HL-60 (cell line): Measurements from ENCODE around the gene GLMP.

Experiments
- DNase-seq, 2 experiments: peaks; one replicate each; pipeline ENCODE4 v3.0.0-alpha.2; 2010 to 2020; ENCODE audit warnings: low read depth in 1 of 2, low spot score in 1 of 2
- H3K27ac ChIP-seq: fragments of 250-450 bp; sonication (Bioruptor Pico); replicated peaks from 2 replicates; pipeline ENCODE4 v1.5.1; 2020; ENCODE audit warnings: mild to moderate bottlenecking, moderate library complexity
- H3K27me3 ChIP-seq: fragments of 250-450 bp; sonication (Bioruptor Pico); 2 replicates; pipeline ENCODE4 v1.5.1; 2021; ENCODE audit warnings: mild to moderate bottlenecking, moderate library complexity; ENCODE audit not compliant: insufficient read depth, poor library complexity, severe bottlenecking
- H3K4me3 ChIP-seq: replicated peaks from 2 replicates; pipeline ENCODE4 v1.5.1; 2011; ENCODE audit warnings: mild to moderate bottlenecking, control low read depth, low read length; ENCODE audit not compliant: insufficient read depth
- GABPA ChIP-seq: IDR thresholded peaks from 2 replicates; pipeline ENCODE4 v1.6.1; 2012; ENCODE audit warnings: low read depth
- POLR2AphosphoS5 ChIP-seq: IDR thresholded peaks from 2 replicates; pipeline ENCODE4 v1.6.1; 2012; ENCODE audit warnings: low read depth
- SPI1 ChIP-seq: IDR thresholded peaks from 2 replicates; pipeline ENCODE4 v1.6.1; 2012; ENCODE audit warnings: low read depth, mild to moderate bottlenecking, borderline replicate concordance
- TF ChIP-seq, protein P1 (sequence below): IDR thresholded peaks from 2 replicates; pipeline ENCODE4 v1.6.1; 2012; ENCODE audit warnings: low read depth; ENCODE audit not compliant: insufficient replicate concordance
- TF ChIP-seq, protein P2 (sequence below): IDR thresholded peaks from one replicate; pipeline ENCODE4 v1.5.1; 2011; ENCODE audit warnings: low read length, control low read depth, inconsistent platforms; ENCODE audit not compliant: insufficient read depth

The GLMP gene

DNA sequence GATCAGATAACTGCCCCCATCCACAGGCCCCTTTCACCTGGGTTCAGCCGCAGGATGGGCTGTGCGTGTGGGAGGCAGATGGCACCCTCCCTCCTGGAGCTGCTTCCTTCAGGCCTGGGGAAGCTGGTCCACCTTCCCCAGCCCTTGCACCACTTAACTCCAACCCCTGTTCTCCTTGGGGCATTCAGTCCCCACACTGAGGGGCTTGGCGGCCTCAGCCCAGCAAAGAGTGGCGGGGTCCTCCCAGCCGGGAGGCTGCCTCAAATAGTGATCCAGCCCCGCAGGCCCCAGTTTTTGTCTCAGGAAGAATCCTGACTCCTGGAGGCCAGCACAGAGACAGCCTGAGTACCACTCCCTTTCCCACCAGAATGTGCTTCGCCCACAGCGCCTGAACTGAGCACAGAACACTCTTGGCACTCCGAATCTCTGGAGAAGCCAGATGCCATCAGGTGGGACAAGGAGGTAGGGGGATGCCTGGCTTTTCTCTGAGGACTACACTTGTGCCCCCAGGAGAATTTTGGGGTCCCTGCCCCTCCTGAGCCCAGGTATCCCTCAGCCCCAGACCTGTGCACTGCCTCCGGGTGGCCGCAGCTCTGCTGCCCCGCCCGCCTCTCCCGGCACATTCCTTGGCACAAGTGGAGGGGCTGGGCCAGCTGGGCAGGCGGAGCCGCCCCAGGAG, 48.6 kb downstream of the GLMP start:
- no peak overlapping the region for H3K4me3 ChIP-seq
- no peak for DNase-seq
- H3K27me3 ChIP-seq, result no peaks in the 10 kb centered on the region
- no peak overlapping the region for H3K27ac ChIP-seq
- TF ChIP-seq POLR2AphosphoS5 (no peak; the same call in 1 of the 2 replicates), GABPA (no peak), SPI1 (no peak)
- TF ChIP-seq, protein P1, sequence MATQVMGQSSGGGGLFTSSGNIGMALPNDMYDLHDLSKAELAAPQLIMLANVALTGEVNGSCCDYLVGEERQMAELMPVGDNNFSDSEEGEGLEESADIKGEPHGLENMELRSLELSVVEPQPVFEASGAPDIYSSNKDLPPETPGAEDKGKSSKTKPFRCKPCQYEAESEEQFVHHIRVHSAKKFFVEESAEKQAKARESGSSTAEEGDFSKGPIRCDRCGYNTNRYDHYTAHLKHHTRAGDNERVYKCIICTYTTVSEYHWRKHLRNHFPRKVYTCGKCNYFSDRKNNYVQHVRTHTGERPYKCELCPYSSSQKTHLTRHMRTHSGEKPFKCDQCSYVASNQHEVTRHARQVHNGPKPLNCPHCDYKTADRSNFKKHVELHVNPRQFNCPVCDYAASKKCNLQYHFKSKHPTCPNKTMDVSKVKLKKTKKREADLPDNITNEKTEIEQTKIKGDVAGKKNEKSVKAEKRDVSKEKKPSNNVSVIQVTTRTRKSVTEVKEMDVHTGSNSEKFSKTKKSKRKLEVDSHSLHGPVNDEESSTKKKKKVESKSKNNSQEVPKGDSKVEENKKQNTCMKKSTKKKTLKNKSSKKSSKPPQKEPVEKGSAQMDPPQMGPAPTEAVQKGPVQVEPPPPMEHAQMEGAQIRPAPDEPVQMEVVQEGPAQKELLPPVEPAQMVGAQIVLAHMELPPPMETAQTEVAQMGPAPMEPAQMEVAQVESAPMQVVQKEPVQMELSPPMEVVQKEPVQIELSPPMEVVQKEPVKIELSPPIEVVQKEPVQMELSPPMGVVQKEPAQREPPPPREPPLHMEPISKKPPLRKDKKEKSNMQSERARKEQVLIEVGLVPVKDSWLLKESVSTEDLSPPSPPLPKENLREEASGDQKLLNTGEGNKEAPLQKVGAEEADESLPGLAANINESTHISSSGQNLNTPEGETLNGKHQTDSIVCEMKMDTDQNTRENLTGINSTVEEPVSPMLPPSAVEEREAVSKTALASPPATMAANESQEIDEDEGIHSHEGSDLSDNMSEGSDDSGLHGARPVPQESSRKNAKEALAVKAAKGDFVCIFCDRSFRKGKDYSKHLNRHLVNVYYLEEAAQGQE, result no peak
- TF ChIP-seq, protein P2, sequence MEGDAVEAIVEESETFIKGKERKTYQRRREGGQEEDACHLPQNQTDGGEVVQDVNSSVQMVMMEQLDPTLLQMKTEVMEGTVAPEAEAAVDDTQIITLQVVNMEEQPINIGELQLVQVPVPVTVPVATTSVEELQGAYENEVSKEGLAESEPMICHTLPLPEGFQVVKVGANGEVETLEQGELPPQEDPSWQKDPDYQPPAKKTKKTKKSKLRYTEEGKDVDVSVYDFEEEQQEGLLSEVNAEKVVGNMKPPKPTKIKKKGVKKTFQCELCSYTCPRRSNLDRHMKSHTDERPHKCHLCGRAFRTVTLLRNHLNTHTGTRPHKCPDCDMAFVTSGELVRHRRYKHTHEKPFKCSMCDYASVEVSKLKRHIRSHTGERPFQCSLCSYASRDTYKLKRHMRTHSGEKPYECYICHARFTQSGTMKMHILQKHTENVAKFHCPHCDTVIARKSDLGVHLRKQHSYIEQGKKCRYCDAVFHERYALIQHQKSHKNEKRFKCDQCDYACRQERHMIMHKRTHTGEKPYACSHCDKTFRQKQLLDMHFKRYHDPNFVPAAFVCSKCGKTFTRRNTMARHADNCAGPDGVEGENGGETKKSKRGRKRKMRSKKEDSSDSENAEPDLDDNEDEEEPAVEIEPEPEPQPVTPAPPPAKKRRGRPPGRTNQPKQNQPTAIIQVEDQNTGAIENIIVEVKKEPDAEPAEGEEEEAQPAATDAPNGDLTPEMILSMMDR, result no peak

DNA sequence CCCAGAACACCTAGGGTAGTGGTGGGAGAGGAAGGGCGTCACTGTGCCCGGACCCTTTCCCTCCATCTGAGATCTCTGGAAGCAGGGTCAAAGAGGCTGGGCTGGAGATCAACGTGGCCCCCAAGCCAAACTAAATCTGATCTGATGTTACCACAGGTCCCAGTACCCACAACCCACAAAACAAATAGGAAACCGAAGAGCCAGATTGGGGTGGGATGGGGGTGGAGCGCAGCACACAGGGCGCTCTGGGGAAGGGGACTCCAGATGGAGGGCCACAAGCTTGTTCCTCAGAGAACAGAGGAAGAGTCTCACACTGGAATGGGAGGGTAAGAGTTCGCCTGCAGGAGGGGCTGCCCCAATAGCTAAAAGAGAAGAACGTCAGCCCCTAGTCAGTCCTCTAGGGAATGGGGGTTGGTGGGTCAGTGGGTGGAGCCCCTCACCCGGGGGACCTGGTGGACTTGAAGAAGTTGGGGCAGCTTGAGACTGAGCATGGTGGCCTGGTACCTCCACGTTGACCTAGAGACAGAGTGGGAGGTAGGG, 49.2 kb downstream of the GLMP start:
- Histone ChIP-seq H3K4me3 (no peak overlapping the region), H3K27ac (no peak overlapping the region)

DNA sequence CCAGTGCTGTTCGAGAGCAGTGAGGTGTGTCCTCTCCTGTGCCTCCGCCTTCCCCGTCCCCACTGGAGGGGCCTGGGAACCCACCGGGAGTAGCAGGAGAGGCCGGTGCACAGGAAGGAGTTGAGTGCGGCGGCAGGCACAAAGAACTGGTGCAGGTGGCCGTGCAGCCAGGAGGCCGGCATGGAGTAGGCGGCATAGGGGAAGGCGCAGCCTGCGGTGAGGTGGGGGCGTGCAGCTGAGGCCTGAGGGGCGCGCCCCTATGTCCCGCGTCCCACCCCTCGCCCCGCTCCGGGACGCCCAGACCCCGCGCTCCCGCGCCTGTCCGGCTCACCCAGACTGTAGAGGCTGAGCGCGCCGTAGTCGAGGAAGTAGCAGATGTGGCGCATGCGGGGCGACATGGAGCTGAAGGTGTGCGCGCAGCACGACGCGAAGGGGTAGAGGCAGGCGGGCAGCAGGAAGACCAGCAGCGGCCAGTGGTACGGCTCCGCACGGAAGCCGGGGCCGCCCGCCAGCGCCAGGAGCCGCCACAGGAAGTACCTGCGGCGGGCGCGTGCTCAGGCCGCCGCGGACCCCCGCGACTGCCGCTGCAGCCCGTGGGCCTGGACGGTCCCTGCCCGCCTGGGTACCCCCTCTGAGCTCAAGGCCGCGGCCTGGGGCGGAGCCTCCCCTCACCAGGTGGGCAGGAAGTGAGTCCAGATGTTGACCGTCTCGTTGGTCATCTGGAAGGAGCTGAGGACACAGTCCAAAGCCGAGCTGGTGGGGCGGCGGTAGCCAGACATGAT, 49.8 kb downstream of the GLMP start:
- peak; percentile 39 to 53 for DNase-seq
- peak; percentile 49 for TF ChIP-seq POLR2AphosphoS5
- TF ChIP-seq, protein P2, result no peak
- no peak overlapping the region for H3K27ac ChIP-seq
- no peaks in the 10 kb centered on the region for H3K27me3 ChIP-seq
- H3K4me3 ChIP-seq, result peak overlapping the region; percentile 21

More for the DNA sequence above, 49.2 kb downstream of the GLMP start:
- H3K27me3 ChIP-seq, result no peaks in the 10 kb centered on the region
- DNase-seq, result no peak
- TF ChIP-seq SPI1, result no peak
- TF ChIP-seq, protein P1, result no peak
- TF ChIP-seq, protein P2, result no peak
- TF ChIP-seq GABPA, result no peak
